Stimulated activated CD8-positive, alpha-beta memory T cell treated with anti-CD3 and anti-CD28 coated beads, Interleukin-12 subunit alpha, Interleukin-12 subunit beta, amount 100 ng/mL, for 24 hours (primary cell): ENCODE results near the gene PAM16.
"Not testable (repeated sequence)": the region's sequence is repeated elsewhere in the genome, so short reads cannot be mapped to it uniquely, and the experiment has no call there.

Experiments used
- DNase-seq: peaks from one replicate; pipeline ENCODE4 v3.0.0-alpha.2; 2020; ENCODE audit errors: extremely low read depth

The PAM16 gene

DNA sequence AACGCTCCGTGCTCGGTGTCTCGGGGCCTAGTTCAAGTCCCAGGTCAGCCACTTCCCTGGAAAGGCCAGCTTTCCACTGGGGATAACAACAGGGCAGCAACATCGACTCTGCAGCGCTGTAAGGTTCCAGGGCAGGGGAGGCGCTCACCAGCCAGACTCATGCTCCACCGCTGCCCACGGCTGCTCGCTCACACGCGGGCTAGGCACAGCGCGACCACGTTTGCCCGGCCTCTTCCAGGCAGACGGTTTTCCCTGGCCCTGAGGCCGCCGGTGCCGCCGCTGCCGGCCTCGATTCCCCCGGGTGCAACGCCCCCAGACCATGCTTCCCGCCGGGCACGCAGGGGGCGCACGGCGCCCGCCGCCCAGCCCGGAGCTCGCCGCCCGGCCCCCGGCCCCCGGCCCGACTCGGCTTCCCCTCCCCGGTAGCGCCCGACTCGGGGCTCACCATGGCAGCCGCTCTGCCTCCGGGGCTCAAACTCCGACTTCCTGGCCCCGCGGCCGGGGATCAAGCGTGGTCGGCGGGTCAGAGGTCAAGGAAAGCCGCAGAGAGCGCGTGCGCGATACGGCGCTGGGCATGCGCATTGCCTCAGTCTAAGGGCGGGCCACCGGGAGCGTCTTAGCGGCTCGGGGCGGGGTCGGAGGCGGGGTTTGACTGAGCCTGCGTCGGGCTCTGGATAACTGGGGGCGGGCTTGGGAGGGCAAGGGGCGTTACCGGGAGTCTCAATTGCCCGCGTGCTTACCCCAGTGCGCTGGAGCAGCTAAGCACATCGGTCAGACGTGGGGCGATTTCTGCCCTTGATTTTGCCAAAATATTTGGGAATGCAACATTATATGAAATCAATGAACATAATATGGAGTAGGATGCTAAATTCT lies at the start of gene PAM16:
Gene PAM16 (minus strand): TSS at position 535 of the 873 bp plus-strand sequence. CDS start 87 bp downstream, at position 448.
- DNase-seq, result peak; percentile 94

GRCh38 chr16:4399001-4399730 lies 48.0 kb upstream of the PAM16 start:
- DNase-seq, result no peak

GRCh38 chr16:4395055-4395726 lies 44.1 kb upstream of the PAM16 start:
- no peak for DNase-seq

DNA sequence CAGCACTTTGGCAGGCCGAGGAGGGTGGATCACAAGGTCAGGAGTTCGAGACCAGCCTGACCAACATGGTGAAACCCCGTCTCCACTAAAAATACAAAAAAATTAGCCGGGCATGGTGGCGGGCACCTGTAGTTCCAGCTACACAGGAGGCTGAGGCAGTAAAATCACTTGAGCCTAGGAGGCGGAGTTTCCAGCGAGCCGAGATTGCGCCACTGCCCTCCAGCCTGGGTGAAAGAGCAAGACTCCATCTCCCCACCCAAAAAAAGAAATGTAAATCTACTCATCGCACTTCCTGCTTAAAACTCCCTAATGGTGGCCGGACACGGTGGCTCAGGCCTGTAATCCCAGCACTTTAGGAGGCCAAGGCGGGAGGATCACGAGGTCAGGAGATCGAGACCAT lies 42.7 kb upstream of the PAM16 start:
- not testable (repeated sequence) for DNase-seq

- no peak for DNase-seq
Measured at GRCh38 chr16:4393240-4393600, 42.1 kb upstream of the PAM16 start.

GRCh38 chr16:4392382-4393239 lies 41.5 kb upstream of the PAM16 start:
- DNase-seq, result no peak

DNA sequence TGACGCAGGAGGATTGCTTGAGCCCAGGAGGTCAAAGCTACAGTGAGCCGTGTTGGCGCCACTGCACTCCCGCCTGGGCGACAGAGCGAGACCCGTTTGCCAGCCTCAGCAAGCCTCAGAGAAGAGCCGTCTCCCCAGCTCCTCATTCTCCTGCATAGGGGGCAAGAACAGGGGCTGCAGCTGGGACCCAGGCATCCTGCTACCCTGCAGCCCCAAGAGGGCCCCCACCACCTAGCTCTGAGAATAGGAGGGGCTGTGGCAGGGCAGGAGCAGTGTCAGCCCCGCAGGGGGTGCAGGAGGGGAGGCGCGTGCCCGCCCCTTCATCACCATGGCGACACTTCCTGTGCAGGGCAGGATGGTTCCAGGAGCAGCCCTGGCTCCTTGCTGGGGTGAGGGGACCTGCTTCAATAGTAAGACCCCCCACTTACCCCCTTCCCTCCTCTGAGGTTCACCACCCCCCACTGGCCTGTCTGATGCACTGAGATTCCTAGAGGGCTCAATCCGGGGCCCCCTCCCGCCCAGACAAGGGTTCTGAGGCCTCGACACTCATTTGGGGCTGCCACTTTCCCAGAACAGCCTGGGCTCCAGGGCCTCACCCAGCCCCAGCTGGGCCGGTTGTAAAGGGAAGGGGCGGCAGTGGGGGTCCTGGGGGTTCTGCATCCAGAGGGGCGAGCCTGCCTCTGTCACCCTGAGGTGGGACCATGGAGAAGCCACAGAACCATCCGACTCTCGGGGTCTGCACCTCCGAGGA lies 40.7 kb upstream of the PAM16 start:
- no peak for DNase-seq

DNA sequence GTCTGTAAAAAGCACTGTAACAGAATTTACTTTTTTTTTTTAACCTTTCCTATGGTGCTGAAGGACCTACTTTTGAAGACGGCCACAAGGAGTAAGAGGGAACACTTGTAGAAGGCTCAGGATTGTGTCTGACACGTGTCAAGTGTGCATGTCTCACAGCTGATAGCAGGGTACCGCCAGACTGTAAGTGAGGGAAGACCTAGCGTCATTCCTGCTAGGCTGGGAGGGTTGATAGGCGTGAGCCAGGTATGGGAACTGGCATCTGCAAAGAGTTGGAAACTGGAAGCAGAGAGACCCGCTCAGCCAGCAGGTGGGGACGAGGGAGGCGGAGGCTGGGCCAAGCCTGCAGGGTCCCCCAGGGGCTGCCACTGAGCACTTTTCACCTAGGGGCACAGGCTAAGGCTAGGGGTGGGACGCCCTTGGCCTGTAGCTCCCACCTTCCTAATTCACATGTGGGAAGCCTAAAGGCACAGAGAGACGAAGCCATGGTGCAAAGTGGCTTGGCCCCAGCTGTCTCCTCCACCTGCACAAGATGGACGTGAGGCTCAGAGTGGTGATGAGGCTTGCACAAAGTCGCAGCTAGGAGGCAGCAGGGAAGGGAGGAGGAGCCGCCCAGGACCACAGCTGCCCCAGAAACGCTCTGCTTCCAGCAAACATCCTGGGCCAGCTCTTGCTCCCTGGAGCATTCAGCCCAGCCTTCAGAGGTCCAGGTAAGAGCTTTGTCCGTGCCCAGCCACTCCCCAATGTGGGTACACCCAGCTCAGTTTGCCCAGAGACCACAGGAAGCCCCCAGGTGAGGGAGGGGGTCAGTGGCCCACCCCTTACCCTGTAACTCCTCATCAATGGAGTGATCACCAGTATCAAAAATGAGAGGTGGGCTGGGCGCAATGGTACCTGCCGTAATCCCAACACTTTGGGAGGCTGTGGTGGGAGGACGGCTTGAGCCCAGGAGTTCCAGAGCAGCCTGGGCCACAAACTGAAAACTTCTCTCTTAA lies 39.4 kb upstream of the PAM16 start:
- DNase-seq, result no peak

GRCh38 chr16:4389051-4389955 lies 38.2 kb upstream of the PAM16 start:
- no peak for DNase-seq

DNA sequence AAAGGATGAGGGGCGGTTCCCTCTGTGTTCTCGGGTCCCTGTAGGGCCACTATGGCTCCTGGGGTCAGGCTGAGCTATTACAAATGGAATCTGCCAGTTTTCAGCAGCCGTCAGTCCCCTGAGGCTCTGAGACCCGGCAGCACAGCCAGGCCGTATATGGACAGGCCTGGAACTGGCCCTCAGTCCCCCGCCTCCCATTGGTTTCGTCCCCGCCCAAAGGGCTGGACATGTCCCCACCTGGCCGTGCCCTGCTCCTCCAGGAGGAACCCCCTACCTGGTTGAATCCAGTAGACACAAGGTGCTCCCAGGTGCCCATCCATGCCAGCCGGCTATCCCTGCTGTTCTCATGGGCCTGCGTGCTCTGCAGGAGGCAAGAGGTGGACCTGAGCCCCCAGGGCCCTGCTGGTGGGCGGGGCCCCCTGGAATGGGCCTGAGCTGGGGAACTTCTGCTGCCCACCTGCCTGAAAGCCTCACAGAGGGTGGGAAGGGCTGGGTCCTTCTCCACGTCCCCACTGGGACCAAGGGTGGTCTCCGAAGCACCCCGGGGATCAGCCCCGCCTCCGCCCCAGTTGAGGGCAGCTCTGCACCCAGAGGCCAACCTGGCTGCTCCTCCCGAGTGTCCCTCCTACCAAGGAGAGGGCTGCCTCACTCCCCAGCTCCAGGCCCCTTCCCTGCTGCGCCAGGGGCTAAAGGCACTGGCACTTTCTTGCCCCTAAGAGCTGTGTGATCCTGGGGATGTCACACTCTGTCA lies 37.3 kb upstream of the PAM16 start:
- no peak for DNase-seq

- no peak for DNase-seq
Measured at GRCh38 chr16:4387781-4388180, 36.7 kb upstream of the PAM16 start.

DNA sequence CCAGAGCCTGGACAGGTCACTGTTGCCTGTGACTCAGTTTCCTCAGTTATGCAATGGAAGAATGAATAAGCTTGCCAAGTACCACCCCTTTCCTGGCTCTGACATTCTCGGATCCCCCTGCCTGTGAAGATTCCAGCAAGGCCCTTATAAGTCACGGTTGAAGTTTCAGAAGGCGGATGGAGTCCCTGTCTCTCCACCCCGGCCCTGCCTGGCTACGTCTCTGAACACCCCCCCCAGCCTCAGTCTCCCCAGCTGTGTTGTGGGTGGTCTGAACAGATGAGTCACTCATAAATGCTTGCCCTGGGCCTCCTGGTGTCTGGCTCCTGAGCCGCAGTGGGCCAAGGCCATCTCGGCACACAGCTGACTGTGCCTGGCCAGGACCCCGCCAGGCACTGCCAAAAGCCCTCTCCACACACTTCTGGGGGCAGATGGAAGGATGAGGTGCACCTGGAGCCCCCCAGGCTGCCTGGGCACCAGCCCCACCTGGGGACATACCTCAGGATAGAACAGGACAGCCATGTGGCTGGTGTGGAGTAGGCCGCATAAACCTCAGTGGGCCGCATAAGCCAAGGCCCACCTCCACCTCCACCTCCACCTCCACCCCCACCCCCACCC lies 35.9 kb upstream of the PAM16 start:
- DNase-seq, result no peak

DNA sequence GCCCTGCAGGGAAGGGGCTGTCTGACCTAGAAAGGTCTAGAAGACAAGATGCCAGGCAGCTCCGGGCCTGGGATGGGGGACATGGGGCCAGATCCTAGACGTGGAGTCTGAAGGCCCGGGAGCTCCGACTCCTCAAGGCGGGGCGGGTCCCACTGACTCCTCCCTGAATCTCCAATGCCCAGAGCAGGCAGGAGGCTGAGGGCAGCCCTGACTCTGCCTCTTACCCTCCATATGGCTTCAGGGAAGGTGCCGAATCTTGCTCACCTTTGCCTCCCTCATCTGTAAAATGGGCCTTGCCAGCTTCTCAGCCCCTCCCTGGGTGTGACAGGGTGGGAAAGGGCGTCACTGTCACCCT lies 35.3 kb upstream of the PAM16 start:
- DNase-seq, result no peak

DNA sequence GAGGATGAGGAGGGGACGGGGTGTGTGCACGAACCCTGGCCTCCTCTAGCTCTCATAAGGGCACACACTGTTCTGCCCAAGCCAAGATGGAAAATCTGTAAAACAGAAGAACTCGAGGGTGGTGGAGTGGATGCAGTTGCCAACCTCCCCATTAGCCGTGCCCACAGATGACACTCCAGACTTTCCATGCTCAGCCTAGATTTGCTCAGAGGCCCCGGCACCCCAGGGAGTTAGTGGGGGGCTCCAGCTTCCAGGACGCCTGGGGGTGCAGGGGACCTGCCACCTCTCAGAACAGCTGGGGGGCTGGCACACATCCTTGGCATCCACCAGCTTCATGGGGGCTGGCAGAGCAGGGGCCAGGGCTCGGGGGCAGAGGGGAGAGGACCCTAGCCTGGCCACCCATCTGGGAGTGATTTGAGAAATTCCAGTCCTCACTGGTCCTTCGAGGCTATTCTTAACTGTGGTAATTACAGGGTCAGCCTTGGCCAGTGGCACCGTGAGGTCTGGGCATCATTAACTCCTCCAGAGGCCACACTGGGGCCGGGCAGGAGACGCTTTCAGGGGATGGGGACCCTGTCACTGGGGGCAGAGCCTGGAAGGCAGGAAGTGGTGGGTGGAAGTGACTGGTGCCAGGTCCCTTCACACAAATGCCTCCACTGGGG lies 34.8 kb upstream of the PAM16 start:
- no peak for DNase-seq

GRCh38 chr16:4385066-4385788 lies 34.1 kb upstream of the PAM16 start:
- DNase-seq, result no peak

DNA sequence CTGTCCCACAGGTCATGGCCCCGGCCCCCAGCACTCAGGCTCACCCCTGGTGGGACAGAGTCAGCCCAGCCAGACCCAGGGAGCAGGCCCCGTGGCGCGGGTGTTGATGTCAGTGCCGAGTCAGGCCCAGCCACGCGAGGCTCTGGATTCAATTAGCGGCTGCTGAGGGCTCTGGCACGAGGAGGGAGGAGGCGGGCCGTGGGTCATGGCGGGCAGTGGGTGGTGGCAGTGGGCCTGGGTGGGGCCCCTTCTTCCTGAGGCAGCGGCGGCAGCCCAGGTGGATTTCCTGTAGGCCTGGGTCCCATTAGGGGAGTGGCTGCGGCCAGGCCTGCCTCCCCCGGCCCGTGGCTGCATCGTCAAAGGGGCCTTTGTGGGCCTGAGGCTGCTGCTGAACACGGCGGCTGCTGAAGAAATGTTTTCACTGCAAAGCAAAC lies 33.4 kb upstream of the PAM16 start:
- no peak for DNase-seq
